SK-N-SH (cell line): ENCODE results near the gene PTTG1IP. TPM values are rescaled to one million over a fixed set of nuclear protein-coding genes. Genes with fewer than 3 reads are reported as not detected.

Experiments used
- CTCF ChIA-PET: fragments of 300-600, 350-600 bp; formaldehyde crosslinking; extraction: SDS; loops from one replicate; lab custom pipeline; 2021; lab: Yijun Ruan, JAX
- POLR2A ChIA-PET: fragments of 350-600 bp; sonication (Branson Sonifier 250); formaldehyde crosslinking; extraction: SDS; loops from one replicate; lab custom pipeline; 2020; ENCODE audit warnings: antibody characterized with exemption, inconsistent platforms; lab: Yijun Ruan, JAX
- DNase-seq: peaks from one replicate; pipeline ENCODE4 v3.0.0; 2012
- H2AFZ ChIP-seq: fragments of 200-600 bp; sonication (generic); 2 replicates; pipeline ENCODE4 v1.8.1; 2016; ENCODE audit warnings: antibody characterized with exemption, mild to moderate bottlenecking, low read depth
- H3F3A ChIP-seq: fragments of 200-600 bp; sonication (generic); replicated peaks from 2 replicates; pipeline ENCODE3; 2016; ENCODE audit warnings: antibody characterized with exemption, mild to moderate bottlenecking; ENCODE audit not compliant: insufficient read depth
- H3K27ac ChIP-seq, 2 experiments: fragments of 200-500 bp in 1 of 2; fragments of 200-600 bp in 1 of 2; sonication (Bioruptor generic) in 1 of 2; sonication (generic), shearing (Covaris generic) in 1 of 2; 2 replicates each; pipeline versions ENCODE4 v1.5.1 to v1.6.1; 2014 to 2016; ENCODE audit warnings: low read depth in 2 of 2, inconsistent platforms in 1 of 2, low read length in 1 of 2, mild to moderate bottlenecking in 1 of 2, mixed read lengths in 1 of 2
- H3K27me3 ChIP-seq: fragments of 200-600 bp; sonication (generic), shearing (Covaris generic); 2 replicates; pipeline ENCODE4 v1.6.1; 2016; ENCODE audit warnings: mixed run types; ENCODE audit not compliant: insufficient read depth
- H3K36me3 ChIP-seq, 2 experiments: fragments of 200-500 bp in 1 of 2; fragments of 200-600 bp in 1 of 2; sonication (Bioruptor generic) in 1 of 2; sonication (generic) in 1 of 2; replicated peaks in 1 of 2; 2 replicates each; pipeline versions ENCODE3 to v1.5.1; 2014 to 2016; ENCODE audit warnings: low read length in 1 of 2, mild to moderate bottlenecking in 1 of 2; ENCODE audit not compliant: insufficient read depth in 2 of 2, control insufficient read depth in 1 of 2
- H3K4me1 ChIP-seq, 2 experiments: fragments of 200-500 bp in 1 of 2; fragments of 200-600 bp in 1 of 2; sonication (Bioruptor generic) in 1 of 2; sonication (generic), shearing (Covaris generic) in 1 of 2; 2 replicates each; pipeline versions ENCODE4 v1.5.1 to v1.6.1; 2014 to 2016; ENCODE audit warnings: low read depth in 1 of 2, low read length in 1 of 2, mixed run types in 1 of 2; ENCODE audit not compliant: insufficient read depth in 2 of 2, control insufficient read depth in 1 of 2
- H3K4me2 ChIP-seq: fragments of 200-600 bp; sonication (generic), shearing (Covaris generic); 2 replicates; pipeline ENCODE4 v1.6.1; 2017; ENCODE audit warnings: mixed run types
- H3K4me3 ChIP-seq, 2 experiments: fragments of 200-500 bp in 1 of 2; fragments of 200-600 bp in 1 of 2; sonication (Bioruptor generic) in 1 of 2; sonication (generic), shearing (Covaris generic) in 1 of 2; 2 replicates each; pipeline versions ENCODE4 v1.5.1 to v1.8.1; 2014 to 2016; ENCODE audit warnings: low read depth in 2 of 2, inconsistent platforms in 1 of 2, low read length in 1 of 2, mild to moderate bottlenecking in 1 of 2, mixed read lengths in 1 of 2, moderate library complexity in 1 of 2
- H3K79me2 ChIP-seq: fragments of 200-600 bp; sonication (generic); 2 replicates; pipeline ENCODE4 v1.8.1; 2017; ENCODE audit warnings: mild to moderate bottlenecking; ENCODE audit not compliant: insufficient read depth
- H3K9ac ChIP-seq: fragments of 200-600 bp; sonication (generic); 2 replicates; pipeline ENCODE4 v1.6.1; 2017; ENCODE audit warnings: mixed run types
- H3K9me2 ChIP-seq: fragments of 200-600 bp; sonication (generic); 2 replicates; pipeline ENCODE4 v1.6.1; 2017; ENCODE audit warnings: mixed run types
- H3K9me3 ChIP-seq: fragments of 200-600 bp; sonication (generic); 2 replicates; pipeline ENCODE4 v1.6.1; 2017; ENCODE audit warnings: mixed run types, mild to moderate bottlenecking, moderate library complexity
- H4K20me1 ChIP-seq: fragments of 200-600 bp; sonication (generic); 2 replicates; pipeline ENCODE4 v1.6.1; 2017; ENCODE audit warnings: mild to moderate bottlenecking, mixed run types; ENCODE audit not compliant: insufficient read depth
- CHD2 ChIP-seq: fragments of 150-350 bp; IDR thresholded peaks from 2 replicates; pipeline ENCODE4 v1.6.1; 2018; ENCODE audit warnings: low read length; ENCODE audit not compliant: partially characterized antibody
- EP300 ChIP-seq, 2 experiments: IDR thresholded peaks; 2 replicates each; pipeline versions ENCODE4 v1.4.0 to v1.6.1; 2012; ENCODE audit warnings: borderline replicate concordance in 1 of 2, low read depth in 1 of 2, low read length in 1 of 2
- FOXM1 ChIP-seq: IDR thresholded peaks from 2 replicates; pipeline ENCODE4 v1.4.0; 2012; ENCODE audit warnings: low read depth, mild to moderate bottlenecking
- MEF2A ChIP-seq: IDR thresholded peaks from 2 replicates; pipeline ENCODE4 v1.4.0; 2012; ENCODE audit warnings: low read depth, borderline replicate concordance
- MXI1 ChIP-seq: IDR thresholded peaks from 2 replicates; pipeline ENCODE4 v1.6.1; 2012; ENCODE audit warnings: mild to moderate bottlenecking, low read depth, low read length, improper control_type of control experiment
- RFX5 ChIP-seq: IDR thresholded peaks from 2 replicates; pipeline ENCODE4 v1.6.1; 2012; ENCODE audit warnings: mild to moderate bottlenecking, improper control_type of control experiment, low read length
- RXRA ChIP-seq: IDR thresholded peaks from 2 replicates; pipeline ENCODE4 v1.4.0; 2012; ENCODE audit warnings: low read depth, mild to moderate bottlenecking, borderline replicate concordance
- TAF1 ChIP-seq: IDR thresholded peaks from 2 replicates; pipeline ENCODE4 v1.6.1; 2012; ENCODE audit warnings: low read depth, mild to moderate bottlenecking, low read length, moderate library complexity, borderline replicate concordance
- WGBS: methylation state at CpG from one replicate; pipeline ENCODE4 v1.1.6; 2017; ENCODE audit warnings: low lambda C conversion rate; 5-methylcytosine and 5-hydroxymethylcytosine counted together
- polyA plus RNA-seq, 3 experiments: library from polyadenylated mRNA; depleted of rRNA; stranded (reverse); fragments of >200 nt; gene quantifications; 2 replicates each; pipeline ENCODE4 v1.2.3, GENCODE V29; 2012
- TF ChIP-seq, protein P1 (sequence below): IDR thresholded peaks from 2 replicates; pipeline ENCODE4 v1.4.0; 2012; ENCODE audit warnings: low read depth, borderline replicate concordance
- TF ChIP-seq, protein P2 (sequence below): IDR thresholded peaks from 2 replicates; pipeline ENCODE4 v1.6.1; 2012; ENCODE audit warnings: mild to moderate bottlenecking, low read depth, low read length, moderate library complexity
- TF ChIP-seq, protein P3 (sequence below): IDR thresholded peaks from 2 replicates; pipeline ENCODE4 v1.4.0; 2012; ENCODE audit warnings: low read depth
- TF ChIP-seq, protein P4 (sequence below): IDR thresholded peaks from 2 replicates; pipeline ENCODE4 v1.4.0; 2012; ENCODE audit warnings: low read depth, borderline replicate concordance

Gene PTTG1IP
- polyA plus RNA-seq, 1 of the 3 experiments (the other 2 are of a cell fraction) = 171 TPM

DNA sequence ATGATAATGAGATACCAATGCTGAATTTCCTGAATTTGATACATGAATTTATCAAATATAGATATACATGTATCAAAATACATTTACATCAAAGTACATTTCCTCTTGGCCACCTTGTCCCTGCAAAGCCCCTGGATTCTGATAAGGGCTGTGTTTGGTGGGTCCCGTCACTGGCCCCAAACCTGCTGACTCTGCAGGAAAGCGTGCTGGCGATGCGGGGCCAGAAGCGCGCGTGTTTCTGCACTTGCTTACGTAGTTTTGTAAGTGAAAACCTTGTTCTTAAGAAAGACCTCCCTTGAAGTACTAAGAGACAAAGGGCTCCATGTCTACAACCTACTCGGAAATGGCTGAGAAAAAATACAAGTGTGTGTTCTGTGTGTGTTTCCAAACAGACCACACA, 36.2 kb upstream of the PTTG1IP start:
- Histone ChIP-seq H3K4me1 (peaks cover 5 to 17% of the 10 kb centered on the region in 2 experiments; a peak in 2 of 4 replicates), H3K4me3 (no peak overlapping the region), H3K9me3 (no peaks in the 10 kb centered on the region), H3K27me3 (no peaks in the 10 kb centered on the region; the same call in 1 of the 2 replicates), H3K4me2 (no peak overlapping the region), H2AFZ (no peak overlapping the region), H3K9me2 (no peaks in the 10 kb centered on the region), H3K79me2 (no peaks in the 10 kb centered on the region), H3K9ac (no peak overlapping the region), H3F3A (no peaks in the 10 kb centered on the region), H4K20me1 (no peaks in the 10 kb centered on the region), H3K27ac (no peak overlapping the region), H3K36me3 (no peaks in the 10 kb centered on the region)
- no peak for DNase-seq
- WGBS = 95% methylated on average over 9 of the region's 9 CpGs
- CTCF ChIA-PET = interaction anchor here (0.9 to 1.4 kb wide), 3 partner anchors 8 to 117 kb away, joined by 3 to 4 read pairs (median 4); no protein-coding TSS in a partner anchor
- POLR2A ChIA-PET = no interaction called here
- TF ChIP-seq, protein P1, sequence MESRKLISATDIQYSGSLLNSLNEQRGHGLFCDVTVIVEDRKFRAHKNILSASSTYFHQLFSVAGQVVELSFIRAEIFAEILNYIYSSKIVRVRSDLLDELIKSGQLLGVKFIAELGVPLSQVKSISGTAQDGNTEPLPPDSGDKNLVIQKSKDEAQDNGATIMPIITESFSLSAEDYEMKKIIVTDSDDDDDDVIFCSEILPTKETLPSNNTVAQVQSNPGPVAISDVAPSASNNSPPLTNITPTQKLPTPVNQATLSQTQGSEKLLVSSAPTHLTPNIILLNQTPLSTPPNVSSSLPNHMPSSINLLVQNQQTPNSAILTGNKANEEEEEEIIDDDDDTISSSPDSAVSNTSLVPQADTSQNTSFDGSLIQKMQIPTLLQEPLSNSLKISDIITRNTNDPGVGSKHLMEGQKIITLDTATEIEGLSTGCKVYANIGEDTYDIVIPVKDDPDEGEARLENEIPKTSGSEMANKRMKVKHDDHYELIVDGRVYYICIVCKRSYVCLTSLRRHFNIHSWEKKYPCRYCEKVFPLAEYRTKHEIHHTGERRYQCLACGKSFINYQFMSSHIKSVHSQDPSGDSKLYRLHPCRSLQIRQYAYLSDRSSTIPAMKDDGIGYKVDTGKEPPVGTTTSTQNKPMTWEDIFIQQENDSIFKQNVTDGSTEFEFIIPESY = no peak
- no peak for TF ChIP-seq FOXM1

- POLR2A ChIA-PET = no interaction called here
- H3K9me3 ChIP-seq = no peaks in the 10 kb centered on the region
- H3F3A ChIP-seq = no peaks in the 10 kb centered on the region
- no peaks in the 10 kb centered on the region for H3K36me3 ChIP-seq
- H2AFZ ChIP-seq = no peak overlapping the region
- 92% methylated on average over 9 of the region's 21 CpGs for WGBS
- no peaks in the 10 kb centered on the region for H3K79me2 ChIP-seq
- no peak for DNase-seq
- no peaks in the 10 kb centered on the region for H4K20me1 ChIP-seq
- CTCF ChIA-PET = interaction anchor here (1.4 to 2.3 kb wide), 2 partner anchors 15 to 116 kb away, joined by 3 to 6 read pairs; no protein-coding TSS in a partner anchor
- TF ChIP-seq EP300 (IDR thresholded peaks at IDR 0.05; ENCODE audit: borderline replicate concordance in 1 of 2, low read depth in 1 of 2, low read length in 1 of 2) = no peak
- H3K27ac ChIP-seq = no peak overlapping the region
- H3K9me2 ChIP-seq = no peaks in the 10 kb centered on the region
- no peaks in the 10 kb centered on the region; the same call in 1 of the 2 replicates for H3K27me3 ChIP-seq
- H3K9ac ChIP-seq = no peak overlapping the region
- H3K4me3 ChIP-seq = no peak overlapping the region
- peaks cover 5 to 17% of the 10 kb centered on the region in 2 experiments; a peak in 2 of 4 replicates for H3K4me1 ChIP-seq
- H3K4me2 ChIP-seq = no peak overlapping the region
These were observed 35.4 kb upstream of the PTTG1IP start for GRCh38 chr21:44908908-44909307.

DNA sequence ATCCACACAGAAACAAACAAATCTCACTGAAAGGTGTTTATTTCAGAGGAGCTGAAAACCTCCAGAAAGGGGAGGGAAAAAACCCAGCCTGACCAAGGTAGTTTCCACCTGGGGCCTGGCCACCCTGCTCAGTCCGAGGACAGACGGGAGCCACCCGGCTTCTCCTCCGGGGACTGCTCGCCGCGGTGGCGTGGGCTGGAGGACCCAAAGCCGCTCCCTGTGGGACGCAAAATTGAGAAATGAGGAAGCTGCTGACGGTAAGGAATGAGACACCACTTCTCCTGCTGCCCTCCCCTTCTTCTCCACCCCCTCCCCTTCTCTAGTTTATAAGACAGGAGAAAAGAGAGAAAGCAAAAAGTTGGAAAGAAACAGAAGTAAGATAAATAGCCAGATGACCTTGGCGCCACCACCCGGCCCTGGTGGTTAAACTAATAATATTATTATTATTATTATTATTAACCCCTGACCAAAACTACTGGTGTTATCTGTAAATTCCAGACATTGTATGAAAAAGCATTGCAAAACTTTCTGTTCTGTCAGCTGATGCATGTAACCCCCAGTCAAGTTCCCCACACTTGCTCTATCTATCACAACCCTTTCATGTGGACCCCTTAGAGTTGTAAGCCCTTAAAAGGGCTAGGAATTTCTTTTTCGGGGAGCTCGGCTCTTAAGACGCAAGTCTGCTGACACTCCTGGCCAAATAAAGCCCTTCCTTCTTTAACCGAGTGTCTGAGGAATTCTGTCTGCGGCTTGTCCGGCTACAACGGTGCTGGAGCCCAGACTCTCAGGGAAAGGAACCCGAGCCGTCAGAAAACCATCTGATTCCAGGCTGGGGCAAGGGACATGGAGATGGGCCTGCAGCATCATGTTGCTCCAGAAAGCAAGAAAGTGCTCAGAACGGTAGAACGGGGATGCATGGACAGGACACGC, 34.7 kb upstream of the PTTG1IP start:
- H3K79me2 ChIP-seq = no peaks in the 10 kb centered on the region
- peaks cover 5 to 17% of the 10 kb centered on the region in 2 experiments; a peak in 2 of 4 replicates for H3K4me1 ChIP-seq
- ChIA-PET CTCF (interaction anchor here (1.3 to 2.7 kb wide), 4 partner anchors 15 to 42 kb away, joined by 4 to 7 read pairs (median 6); no protein-coding TSS in a partner anchor), POLR2A (no interaction called here)
- H3K4me3 ChIP-seq = no peak overlapping the region
- whole genome bisulfite sequencing = 78% methylated on average over 25 of the region's 25 CpGs
- H3K27ac ChIP-seq = no peak overlapping the region
- H4K20me1 ChIP-seq = no peaks in the 10 kb centered on the region
- H3K9me2 ChIP-seq = no peaks in the 10 kb centered on the region
- H3K36me3 ChIP-seq = no peaks in the 10 kb centered on the region
- H3K4me2 ChIP-seq = no peak overlapping the region
- no peak overlapping the region for H3K9ac ChIP-seq
- no peaks in the 10 kb centered on the region; the same call in 1 of the 2 replicates for H3K27me3 ChIP-seq
- H2AFZ ChIP-seq = no peak overlapping the region
- DNase-seq = no peak
- H3F3A ChIP-seq = no peaks in the 10 kb centered on the region
- no peaks in the 10 kb centered on the region for H3K9me3 ChIP-seq
- TF ChIP-seq, protein P2, sequence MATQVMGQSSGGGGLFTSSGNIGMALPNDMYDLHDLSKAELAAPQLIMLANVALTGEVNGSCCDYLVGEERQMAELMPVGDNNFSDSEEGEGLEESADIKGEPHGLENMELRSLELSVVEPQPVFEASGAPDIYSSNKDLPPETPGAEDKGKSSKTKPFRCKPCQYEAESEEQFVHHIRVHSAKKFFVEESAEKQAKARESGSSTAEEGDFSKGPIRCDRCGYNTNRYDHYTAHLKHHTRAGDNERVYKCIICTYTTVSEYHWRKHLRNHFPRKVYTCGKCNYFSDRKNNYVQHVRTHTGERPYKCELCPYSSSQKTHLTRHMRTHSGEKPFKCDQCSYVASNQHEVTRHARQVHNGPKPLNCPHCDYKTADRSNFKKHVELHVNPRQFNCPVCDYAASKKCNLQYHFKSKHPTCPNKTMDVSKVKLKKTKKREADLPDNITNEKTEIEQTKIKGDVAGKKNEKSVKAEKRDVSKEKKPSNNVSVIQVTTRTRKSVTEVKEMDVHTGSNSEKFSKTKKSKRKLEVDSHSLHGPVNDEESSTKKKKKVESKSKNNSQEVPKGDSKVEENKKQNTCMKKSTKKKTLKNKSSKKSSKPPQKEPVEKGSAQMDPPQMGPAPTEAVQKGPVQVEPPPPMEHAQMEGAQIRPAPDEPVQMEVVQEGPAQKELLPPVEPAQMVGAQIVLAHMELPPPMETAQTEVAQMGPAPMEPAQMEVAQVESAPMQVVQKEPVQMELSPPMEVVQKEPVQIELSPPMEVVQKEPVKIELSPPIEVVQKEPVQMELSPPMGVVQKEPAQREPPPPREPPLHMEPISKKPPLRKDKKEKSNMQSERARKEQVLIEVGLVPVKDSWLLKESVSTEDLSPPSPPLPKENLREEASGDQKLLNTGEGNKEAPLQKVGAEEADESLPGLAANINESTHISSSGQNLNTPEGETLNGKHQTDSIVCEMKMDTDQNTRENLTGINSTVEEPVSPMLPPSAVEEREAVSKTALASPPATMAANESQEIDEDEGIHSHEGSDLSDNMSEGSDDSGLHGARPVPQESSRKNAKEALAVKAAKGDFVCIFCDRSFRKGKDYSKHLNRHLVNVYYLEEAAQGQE = no peak
- no peak for TF ChIP-seq RXRA
- no peak for TF ChIP-seq RFX5
- no peak for TF ChIP-seq MXI1
- TF ChIP-seq, protein P3, sequence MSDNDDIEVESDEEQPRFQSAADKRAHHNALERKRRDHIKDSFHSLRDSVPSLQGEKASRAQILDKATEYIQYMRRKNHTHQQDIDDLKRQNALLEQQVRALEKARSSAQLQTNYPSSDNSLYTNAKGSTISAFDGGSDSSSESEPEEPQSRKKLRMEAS = no peak
- no peak for TF ChIP-seq TAF1
- TF ChIP-seq MEF2A = no peak
- TF ChIP-seq, protein P4, sequence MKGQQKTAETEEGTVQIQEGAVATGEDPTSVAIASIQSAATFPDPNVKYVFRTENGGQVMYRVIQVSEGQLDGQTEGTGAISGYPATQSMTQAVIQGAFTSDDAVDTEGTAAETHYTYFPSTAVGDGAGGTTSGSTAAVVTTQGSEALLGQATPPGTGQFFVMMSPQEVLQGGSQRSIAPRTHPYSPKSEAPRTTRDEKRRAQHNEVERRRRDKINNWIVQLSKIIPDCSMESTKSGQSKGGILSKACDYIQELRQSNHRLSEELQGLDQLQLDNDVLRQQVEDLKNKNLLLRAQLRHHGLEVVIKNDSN = no peak
- no peak for TF ChIP-seq CHD2
- TF ChIP-seq FOXM1 = no peak
